LNCAP (cell line): Measurements from ENCODE around the gene COL23A1.

ENCODE experiments used
- TF ChIP-seq, protein P1 (sequence below): fragments of 450-650 bp; IDR thresholded peaks from 2 replicates; pipeline ENCODE4 v1.5.1; 2017; ENCODE audit warnings: mild to moderate bottlenecking

Gene COL23A1

DNA sequence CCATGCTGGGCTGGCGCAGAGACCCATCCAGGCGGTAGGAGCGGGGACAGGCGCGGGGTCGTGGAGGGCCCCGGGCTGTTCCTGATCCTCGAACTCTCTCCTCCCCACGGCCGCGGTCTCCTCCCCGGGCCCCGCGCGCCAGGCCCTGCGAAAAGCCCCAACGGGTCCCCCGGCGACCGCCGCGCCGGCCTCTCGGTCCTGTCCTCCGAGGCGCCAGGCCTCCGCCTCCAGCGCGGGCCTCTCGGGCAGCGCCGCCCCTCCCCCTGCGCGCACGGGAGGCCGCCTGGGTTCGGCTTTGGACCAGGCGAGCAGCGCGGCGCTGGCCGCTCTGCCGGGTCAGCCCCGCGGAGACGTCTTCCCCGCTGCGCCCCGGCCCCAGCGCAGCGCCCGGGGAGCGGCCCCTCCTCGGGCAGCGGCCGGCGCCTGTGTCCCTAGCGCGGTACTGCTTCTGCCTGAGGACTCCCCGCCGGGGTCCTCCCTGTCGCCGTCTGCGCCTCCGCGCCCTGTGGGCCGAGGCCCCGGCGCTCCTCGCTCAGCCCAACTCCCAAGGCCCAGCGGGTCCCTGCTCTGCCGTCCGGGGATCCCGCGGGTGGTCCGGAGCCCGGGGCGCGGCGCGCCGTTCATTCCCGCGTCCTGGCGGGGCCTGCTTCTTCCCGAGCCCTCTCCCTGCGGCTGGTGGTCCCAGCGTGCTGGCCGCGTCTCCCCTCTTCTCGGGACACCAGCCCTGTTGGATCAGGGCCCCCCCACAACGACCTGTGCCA, 13.4 kb downstream of the COL23A1 start:
- TF ChIP-seq, protein P1, sequence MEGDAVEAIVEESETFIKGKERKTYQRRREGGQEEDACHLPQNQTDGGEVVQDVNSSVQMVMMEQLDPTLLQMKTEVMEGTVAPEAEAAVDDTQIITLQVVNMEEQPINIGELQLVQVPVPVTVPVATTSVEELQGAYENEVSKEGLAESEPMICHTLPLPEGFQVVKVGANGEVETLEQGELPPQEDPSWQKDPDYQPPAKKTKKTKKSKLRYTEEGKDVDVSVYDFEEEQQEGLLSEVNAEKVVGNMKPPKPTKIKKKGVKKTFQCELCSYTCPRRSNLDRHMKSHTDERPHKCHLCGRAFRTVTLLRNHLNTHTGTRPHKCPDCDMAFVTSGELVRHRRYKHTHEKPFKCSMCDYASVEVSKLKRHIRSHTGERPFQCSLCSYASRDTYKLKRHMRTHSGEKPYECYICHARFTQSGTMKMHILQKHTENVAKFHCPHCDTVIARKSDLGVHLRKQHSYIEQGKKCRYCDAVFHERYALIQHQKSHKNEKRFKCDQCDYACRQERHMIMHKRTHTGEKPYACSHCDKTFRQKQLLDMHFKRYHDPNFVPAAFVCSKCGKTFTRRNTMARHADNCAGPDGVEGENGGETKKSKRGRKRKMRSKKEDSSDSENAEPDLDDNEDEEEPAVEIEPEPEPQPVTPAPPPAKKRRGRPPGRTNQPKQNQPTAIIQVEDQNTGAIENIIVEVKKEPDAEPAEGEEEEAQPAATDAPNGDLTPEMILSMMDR: no peak

DNA sequence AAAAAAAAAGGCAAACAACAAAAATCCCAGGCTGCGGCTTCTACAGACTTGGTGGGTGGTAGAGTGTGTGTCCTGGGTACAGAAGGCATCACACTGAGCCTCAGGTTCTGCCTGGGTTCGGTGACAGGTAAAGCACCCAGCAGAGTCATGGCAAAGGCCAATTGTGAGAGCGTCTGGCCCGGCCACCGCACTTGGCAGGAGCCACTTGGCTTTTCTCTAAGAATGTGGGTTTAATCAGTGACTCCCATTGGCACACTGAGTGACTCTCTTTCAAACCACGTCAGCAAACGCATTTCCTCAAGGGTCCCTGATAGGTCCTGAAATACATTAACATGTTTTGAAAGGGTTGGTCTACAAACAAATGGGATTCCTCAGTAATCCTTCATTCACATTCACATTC, 17.0 kb downstream of the COL23A1 start:
- TF ChIP-seq, protein P1: no peak

DNA sequence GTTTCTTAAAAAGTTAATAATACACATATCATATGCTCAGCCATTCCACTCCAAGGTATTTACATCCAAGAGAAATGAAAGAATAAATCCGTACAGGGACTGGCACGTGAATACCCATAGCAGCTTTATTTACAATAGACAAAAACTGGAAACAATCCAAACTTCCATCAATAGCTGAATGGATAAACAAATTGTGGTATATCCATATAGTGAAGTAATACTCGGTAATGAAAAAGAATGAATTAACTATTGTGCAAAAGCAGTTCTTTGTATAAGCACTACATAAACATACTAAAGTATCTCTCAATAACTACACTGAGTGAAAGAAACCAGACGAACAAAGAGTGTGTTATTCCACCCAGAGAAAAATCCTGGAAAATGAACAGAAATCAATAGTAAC, 17.6 kb downstream of the COL23A1 start:
- TF ChIP-seq, protein P1: no peak

DNA sequence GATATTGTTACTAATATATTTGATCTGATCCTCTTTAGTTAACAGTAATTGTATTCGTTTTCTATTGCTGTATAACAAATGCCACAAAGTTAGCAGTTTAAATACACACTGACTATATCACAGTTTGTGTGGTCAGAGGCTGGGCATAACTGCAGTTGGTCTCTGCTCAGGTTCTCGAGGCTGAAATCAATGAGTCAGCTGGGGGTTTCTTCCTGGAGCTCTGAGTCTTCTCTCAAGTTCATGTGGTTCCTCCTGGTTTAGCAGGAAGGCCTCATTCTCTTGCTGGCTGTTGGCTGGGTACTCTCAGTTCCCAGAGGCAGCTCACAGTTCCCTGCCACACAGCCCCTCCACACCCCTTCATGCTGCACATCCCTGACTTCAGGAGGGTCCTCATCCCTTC, 20.7 kb downstream of the COL23A1 start:
- TF ChIP-seq, protein P1: no peak

DNA sequence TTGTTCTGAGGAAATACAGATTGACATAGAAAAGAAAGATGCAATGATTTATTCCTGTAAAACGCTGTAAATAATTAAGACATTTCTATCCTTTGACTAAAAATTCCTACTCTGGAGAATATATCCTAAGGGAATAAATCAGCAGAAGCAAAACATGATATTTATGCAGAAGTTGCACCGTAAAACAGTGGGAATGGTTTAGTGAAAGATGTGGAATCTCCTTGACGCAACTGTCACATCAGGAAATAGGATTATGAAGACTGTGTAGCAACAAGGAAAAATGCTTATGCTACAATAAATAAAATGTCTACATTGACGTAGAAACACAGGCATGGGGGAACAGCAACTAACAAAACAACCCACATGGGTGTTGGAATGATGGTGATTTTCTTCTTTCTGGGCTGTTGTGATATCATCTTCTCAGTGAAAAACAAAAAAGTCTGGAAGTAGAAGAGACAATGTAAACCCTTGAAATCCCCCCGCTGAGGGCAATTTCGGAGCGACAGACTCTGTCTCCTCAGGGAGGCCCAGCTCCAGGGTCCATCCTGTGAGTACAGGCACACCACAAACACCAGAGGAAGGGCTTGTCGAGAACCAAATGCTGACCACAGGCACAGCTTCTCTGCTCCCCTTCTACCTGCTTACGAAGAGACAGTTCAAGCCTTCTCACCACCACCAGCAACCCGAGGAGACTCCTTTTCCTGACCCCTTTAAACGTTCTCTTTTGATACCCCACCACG, 25.2 kb downstream of the COL23A1 start:
- TF ChIP-seq, protein P1: no peak

- TF ChIP-seq, protein P1: no peak
These were observed 25.8 kb downstream of the COL23A1 start for GRCh38 chr5:178564397-178564796.

GRCh38 chr5:178563621-178564020, 26.6 kb downstream of the COL23A1 start:
- TF ChIP-seq, protein P1: no peak
